Sigmoid colon (tissue), 7 donors: ENCODE results near the gene NSG2. TPM values are rescaled to one million over a fixed set of nuclear protein-coding genes. Genes with fewer than 3 reads are reported as not detected.

Experiments used
- DNase-seq: peaks from one replicate; pipeline ENCODE4 v3.0.0-alpha.2; 2019
- H3K27ac ChIP-seq, 4 donors: fragments of 200-600 bp; sonication (generic); one replicate each; pipeline ENCODE4 v1.5.1; 2016 to 2019; ENCODE audit warnings: mild to moderate bottlenecking in 1 of 4
- H3K27me3 ChIP-seq, 3 donors: fragments of 200-600 bp; sonication (generic); one replicate each; pipeline ENCODE4 v1.5.1; 2019; ENCODE audit warnings: mild to moderate bottlenecking in 1 of 3
- H3K36me3 ChIP-seq, 4 donors: fragments of 200-600 bp; sonication (generic); one replicate each; pipeline ENCODE4 v1.5.1; 2016 to 2019
- H3K4me1 ChIP-seq, 4 donors: fragments of 200-600 bp; sonication (generic); one replicate each; pipeline ENCODE4 v1.5.1; 2017 to 2019
- H3K4me3 ChIP-seq, 4 donors: fragments of 200-600 bp; sonication (generic); one replicate each; pipeline ENCODE4 v1.5.1; 2017 to 2019; ENCODE audit warnings: mild to moderate bottlenecking in 2 of 4, moderate library complexity in 1 of 4
- H3K9me3 ChIP-seq, 4 donors: fragments of 200-600 bp in 3 of 4; sonication (generic) in 3 of 4; one replicate each; pipeline versions ENCODE4 v1.5.1 to v1.6.1; 2013 to 2019
- CTCF ChIP-seq, 4 experiments: fragments of 450-650 bp in 3 of 4; fragments of 200-600 bp in 1 of 4; IDR thresholded peaks; one replicate each; pipeline ENCODE4 v1.5.1; 2016 to 2019; ENCODE audit warnings: antibody characterized with exemption in 4 of 4, mild to moderate bottlenecking in 3 of 4, moderate library complexity in 2 of 4
- EP300 ChIP-seq, 4 donors: sonication (generic); formaldehyde crosslinking; IDR thresholded peaks; one replicate each; pipeline ENCODE4 v1.6.1; 2017; ENCODE audit warnings: antibody characterized with exemption in 4 of 4
- POLR2A ChIP-seq, 2 donors: fragments of 450-650 bp; IDR thresholded peaks; one replicate each; pipeline ENCODE4 v1.6.1; 2016; ENCODE audit warnings: antibody characterized with exemption in 2 of 2, mild to moderate bottlenecking in 2 of 2, moderate library complexity in 2 of 2
- POLR2AphosphoS5 ChIP-seq, 4 donors: sonication (generic); formaldehyde crosslinking; IDR thresholded peaks; one replicate each; pipeline ENCODE4 v1.6.1; 2017; ENCODE audit warnings: antibody characterized with exemption in 4 of 4
- WGBS, 2 donors: extraction: QIAGEN DNeasy Blood & Tissue Kit; methylation state at CpG; one replicate each; pipeline ENCODE4 v1.1.7; 2013; 5-methylcytosine and 5-hydroxymethylcytosine counted together
- intact Hi-C: fragments of 100-400 bp; cut with DNase I; formaldehyde crosslinking; loops from one replicate; pipeline ENCODE4 v1.15.1; 2023
- polyA plus RNA-seq, 3 donors: library from polyadenylated mRNA; stranded (reverse); fragments of 200-250 nt; gene quantifications; one replicate each; pipeline ENCODE4 v1.2.3, GENCODE V29; 2013
- total RNA-seq, 4 donors: library from RNA; depleted of rRNA; stranded (reverse); fragments of >200 nt; gene quantifications; one replicate each; pipeline ENCODE4 v1.1.0, GENCODE V29; 2016
- donor health status: healthy with polysubstance abuse.
- donor health status: Bipolar disorder and iron deficiency.
- donor health status: healthy.

The NSG2 gene
- total and polyA plus RNA-seq, 7 donors, result 4.7 to 10.0 (median 4.9) TPM; not detected in 2

- 56 to 77% methylated on average over 3 of the region's 3 CpGs for WGBS, 2 donors
- H3K36me3 ChIP-seq, result no peaks in the 10 kb centered on the region
- DNase-seq, result no peak
- H3K9me3 ChIP-seq, result no peaks in the 10 kb centered on the region
- H3K27ac ChIP-seq, result no peak overlapping the region
- no peaks in the 10 kb centered on the region for H3K27me3 ChIP-seq
- TF ChIP-seq POLR2AphosphoS5 (IDR thresholded peaks at IDR 0.05) (no peak), CTCF (IDR thresholded peaks at IDR 0.05) (no peak), POLR2A (IDR thresholded peaks at IDR 0.05) (no peak), EP300 (IDR thresholded peaks at IDR 0.05) (no peak)
- H3K4me3 ChIP-seq, result no peak overlapping the region
- H3K4me1 ChIP-seq, result no peaks in the 10 kb centered on the region
- intact Hi-C loops, result no loop called here
These were observed 110.2 kb downstream of the NSG2 start for GRCh38 chr5:174155706-174156105.

- DNase-seq, result no peak
- WGBS, 2 donors, result 76 to 83% methylated on average over 5 of the region's 5 CpGs
- Histone ChIP-seq H3K27ac (no peak overlapping the region), H3K9me3 (no peaks in the 10 kb centered on the region), H3K4me3 (no peak overlapping the region), H3K36me3 (no peaks in the 10 kb centered on the region), H3K27me3 (no peaks in the 10 kb centered on the region), H3K4me1 (no peaks in the 10 kb centered on the region)
- intact Hi-C loops, result no loop called here
- TF ChIP-seq CTCF (IDR thresholded peaks at IDR 0.05) (no peak), POLR2A (IDR thresholded peaks at IDR 0.05) (no peak), EP300 (IDR thresholded peaks at IDR 0.05) (no peak), POLR2AphosphoS5 (IDR thresholded peaks at IDR 0.05) (no peak)
These were observed 111.5 kb downstream of the NSG2 start for GRCh38 chr5:174157048-174157447.

Other genes with a start within 250 kb of the NSG2 start
- 10 to 100 TPM; 27.8 to 66.2 (median 32.0) TPM for gene CPEB4, start 157.4 kb upstream of the NSG2 start, total RNA-seq
- 10 to 100 TPM in 1 of 3 donors, 1 to 10 TPM in 2; 6.0 to 10.3 (median 8.4) TPM for gene CPEB4, start 157.4 kb upstream of the NSG2 start, polyA plus RNA-seq
- not detected for gene C5orf47, start 56.5 kb upstream of the NSG2 start, total RNA-seq
- not detected for gene C5orf47, start 56.5 kb upstream of the NSG2 start, polyA plus RNA-seq